Endothelial cell of umbilical vein (primary cell): ENCODE results near the gene ADGRG1. TPM values are rescaled to one million over a fixed set of nuclear protein-coding genes. Genes with fewer than 3 reads are reported as not detected.

ENCODE experiments used
- BruUV-seq: library from RNA; stranded (reverse); fragments of 400-500 nt; replicated peaks from 2 replicates; lab custom pipeline; 2021; lab: Mats Ljungman, UMichigan
- CTCF ChIA-PET: fragments of 300-600, 350-600 bp; sonication (Branson Sonifier 250); formaldehyde crosslinking; loops from one replicate; lab custom pipeline; 2021; ENCODE audit warnings: antibody characterized with exemption, inconsistent platforms; lab: Charles Lee
- POLR2A ChIA-PET: fragments of 300-600, 350-600 bp; sonication (Branson Sonifier 250); formaldehyde crosslinking; loops from one replicate; lab custom pipeline; 2021; ENCODE audit warnings: antibody characterized with exemption, inconsistent platforms; lab: Charles Lee
- DNase-seq: peaks from one replicate; pipeline ENCODE4 v3.0.0-alpha.2; 2011; ENCODE audit warnings: low read depth, low spot score
- FAIRE-seq: peaks from 2 replicates; lab custom pipeline; 2011; peaks lifted over from hg19 to GRCh38; lab: Jason Lieb, UNC
- H2AFZ ChIP-seq: 2 replicates; pipeline ENCODE4 v1.6.0; 2012; ENCODE audit warnings: low read depth, low read length, control low read depth, inconsistent platforms
- H3K27ac ChIP-seq: 2 replicates; pipeline ENCODE4 v1.5.1; 2011; ENCODE audit warnings: low read depth, mild to moderate bottlenecking, control low read depth, low read length, moderate library complexity; ENCODE audit not compliant: insufficient read depth
- H3K27me3 ChIP-seq, 2 experiments: 2 replicates each; pipeline versions ENCODE4 v1.6.0 to v1.6.1; 2011; ENCODE audit warnings: low read length in 2 of 2, mixed read lengths in 1 of 2; ENCODE audit not compliant: control insufficient read depth in 2 of 2, insufficient read depth in 2 of 2
- H3K36me3 ChIP-seq, 2 experiments: 2 replicates in 1 of 2; 3 replicates in 1 of 2; pipeline ENCODE4 v1.5.1; 2011; ENCODE audit warnings: low read length in 2 of 2, mild to moderate bottlenecking in 1 of 2, moderate library complexity in 1 of 2; ENCODE audit not compliant: control insufficient read depth in 2 of 2, insufficient read depth in 2 of 2; ENCODE audit errors: extremely low read depth in 1 of 2
- H3K4me1 ChIP-seq: 3 replicates; pipeline ENCODE4 v1.5.1; 2011; ENCODE audit warnings: mild to moderate bottlenecking, low read length; ENCODE audit not compliant: control insufficient read depth, insufficient read depth; ENCODE audit errors: extremely low read depth
- H3K4me2 ChIP-seq: 2 replicates; pipeline ENCODE4 v1.6.1; 2011; ENCODE audit warnings: low read length, control low read depth, mixed read lengths; ENCODE audit not compliant: insufficient read depth
- H3K4me3 ChIP-seq, 3 experiments: fragments of 200-600 bp in 1 of 3; sonication (generic), shearing (Covaris generic) in 1 of 3; replicated peaks in 1 of 3; 2 replicates each; pipeline ENCODE4 v1.5.1; 2011 to 2016; ENCODE audit warnings: control low read depth in 3 of 3, low read length in 3 of 3, mild to moderate bottlenecking in 2 of 3, inconsistent platforms in 1 of 3, low read depth in 1 of 3, moderate library complexity in 1 of 3; ENCODE audit not compliant: insufficient read depth in 1 of 3
- H3K79me2 ChIP-seq: 2 replicates; pipeline ENCODE4 v1.6.0; 2012; ENCODE audit warnings: low read length, inconsistent platforms; ENCODE audit not compliant: control insufficient read depth, insufficient read depth
- H3K9ac ChIP-seq: replicated peaks from 2 replicates; pipeline ENCODE3; 2011; ENCODE audit warnings: low read length, control low read depth; ENCODE audit not compliant: insufficient read depth; ENCODE audit errors: extremely low read depth
- H3K9me1 ChIP-seq: replicated peaks from 3 replicates; pipeline ENCODE4 v1.6.0; 2011; ENCODE audit warnings: mild to moderate bottlenecking, low read length; ENCODE audit not compliant: control insufficient read depth, insufficient read depth; ENCODE audit errors: extremely low read depth
- H3K9me3 ChIP-seq: replicated peaks from 2 replicates; pipeline ENCODE4 v1.5.1; 2012; ENCODE audit warnings: low read length, inconsistent platforms; ENCODE audit not compliant: control insufficient read depth, insufficient read depth
- H4K20me1 ChIP-seq: replicated peaks from 2 replicates; pipeline ENCODE3; 2011; ENCODE audit warnings: mild to moderate bottlenecking, low read length; ENCODE audit not compliant: control insufficient read depth, insufficient read depth; ENCODE audit errors: extremely low read depth
- CTCF ChIP-seq, 2 donors: IDR thresholded peaks; 1 replicate in 1 of 2; 2 replicates in 1 of 2; pipeline ENCODE4 v1.5.1; 2011; ENCODE audit warnings: low read length in 2 of 2, mild to moderate bottlenecking in 2 of 2, moderate library complexity in 2 of 2, control low read depth in 1 of 2, inconsistent platforms in 1 of 2, low read depth in 1 of 2; ENCODE audit not compliant: insufficient read depth in 1 of 2; ENCODE audit errors: extremely low read depth in 1 of 2
- EZH2 ChIP-seq: IDR thresholded peaks from 2 replicates; pipeline ENCODE4 v1.6.1; 2012; ENCODE audit warnings: borderline replicate concordance, low read depth, mild to moderate bottlenecking, moderate library complexity, low read length, inconsistent platforms; ENCODE audit not compliant: severe bottlenecking
- FOS ChIP-seq: IDR thresholded peaks from 2 replicates; pipeline ENCODE4 v1.6.1; 2011; ENCODE audit warnings: mild to moderate bottlenecking, low read length, moderate library complexity, borderline replicate concordance; ENCODE audit not compliant: insufficient read depth
- GATA2 ChIP-seq: IDR thresholded peaks from 2 replicates; pipeline ENCODE4 v1.7.0; 2011; ENCODE audit warnings: low read depth, mild to moderate bottlenecking, moderate library complexity, mixed read lengths, low read length; ENCODE audit not compliant: insufficient read length, insufficient read depth
- JUN ChIP-seq: IDR thresholded peaks from 2 replicates; pipeline ENCODE4 v1.6.1; 2011; ENCODE audit warnings: borderline replicate concordance, low read depth; ENCODE audit not compliant: insufficient read length, insufficient read depth
- MYC ChIP-seq: IDR thresholded peaks from one replicate; pipeline ENCODE4 v1.6.1; 2011; ENCODE audit warnings: mild to moderate bottlenecking, low read depth, low read length
- POLR2A ChIP-seq: IDR thresholded peaks from 2 replicates; pipeline ENCODE4 v1.6.1; 2012; ENCODE audit warnings: low read depth, mild to moderate bottlenecking, control low read depth, low read length
- POLR2AphosphoS5 ChIP-seq: IDR thresholded peaks from 2 replicates; pipeline ENCODE4 v1.6.1; 2012; ENCODE audit warnings: low read depth, mild to moderate bottlenecking, control low read depth, low read length, moderate library complexity; ENCODE audit not compliant: insufficient read depth
- dilution Hi-C: fragments of 300-500 bp; cut with MboI; formaldehyde crosslinking; loops from one replicate; pipeline ENCODE4 v1.15.0; 2019; ENCODE audit warnings: low sequenced_read_pairs; ENCODE audit not compliant: extremely low pct_ligation_motif_present
- intact Hi-C: fragments of 100-400 bp; cut with micrococcal nuclease; formaldehyde crosslinking; loops from one replicate; pipeline ENCODE4 v1.10.0; 2022
- polyA plus RNA-seq, 4 experiments: library from polyadenylated mRNA; depleted of rRNA in 3 of 4; stranded (reverse) in 3 of 4; unstranded in 1 of 4; fragments of >200 nt; gene quantifications; 2 replicates each; pipeline versions ENCODE4 v1.2.1 to v1.2.3, GENCODE V29; 2011 to 2012; ENCODE audit warnings: missing spikeins in 1 of 4
- total RNA-seq: library from RNA; stranded (reverse); gene quantifications from 2 replicates; pipeline ENCODE4 v1.2.3, GENCODE V29; 2021
- TF ChIP-seq, protein P1 (sequence below): IDR thresholded peaks from 2 replicates; pipeline ENCODE4 v1.6.1; 2011; ENCODE audit not compliant: insufficient read depth, insufficient read length

The ADGRG1 gene
- total and polyA plus RNA-seq, 2 donors (not counting 3 experiments of a cell fraction or from before 2014, with no cell fraction given) = 45.6 to 92.5 TPM

GRCh38 chr16:57639172-57639887 is 10.9 kb downstream of the ADGRG1 start:
- POLR2A ChIA-PET = no interaction called here
- no peaks in the 10 kb centered on the region for H4K20me1 ChIP-seq
- H2AFZ ChIP-seq = no peak overlapping the region
- H3K9me3 ChIP-seq = no peaks in the 10 kb centered on the region
- dilution Hi-C loops (no loop called here), intact Hi-C loops (no loop called here)
- H3K27ac ChIP-seq = no peak overlapping the region
- H3K27me3 ChIP-seq = no peaks in the 10 kb centered on the region
- FAIRE-seq (no peak), DNase-seq (no peak)
- no peaks in the 10 kb centered on the region for H3K36me3 ChIP-seq
- no peak overlapping the region for H3K4me3 ChIP-seq
- no TSS peak for BruUV-seq
- peaks cover 36% of the 10 kb centered on the region for H3K4me1 ChIP-seq
- CTCF ChIA-PET = interaction anchor here (1.1 to 4.0 kb wide), 6 partner anchors 8 to 63 kb away, joined by 3 to 31 read pairs (median 22); partner anchors contain the start of gene ADGRG1
- H3K79me2 ChIP-seq = peaks cover 39% of the 10 kb centered on the region
- H3K4me2 ChIP-seq = no peak overlapping the region
- no peak for TF ChIP-seq POLR2A
- TF ChIP-seq FOS = no peak
- TF ChIP-seq, protein P1, sequence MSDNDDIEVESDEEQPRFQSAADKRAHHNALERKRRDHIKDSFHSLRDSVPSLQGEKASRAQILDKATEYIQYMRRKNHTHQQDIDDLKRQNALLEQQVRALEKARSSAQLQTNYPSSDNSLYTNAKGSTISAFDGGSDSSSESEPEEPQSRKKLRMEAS = no peak
- TF ChIP-seq GATA2 = no peak
- no peak for TF ChIP-seq EZH2
- no peak for TF ChIP-seq CTCF (IDR thresholded peaks at IDR 0.05; ENCODE audit: extremely low read depth in 1 of 2, insufficient read depth in 1 of 2, low read depth in 1 of 2, low read length in 2 of 2)
- no peak for TF ChIP-seq POLR2AphosphoS5
- no peak for TF ChIP-seq MYC
- TF ChIP-seq JUN = no peak
- H3K9me1 ChIP-seq = no peaks in the 10 kb centered on the region
- no peak overlapping the region for H3K9ac ChIP-seq
